HepG2 (cell line): Measurements from ENCODE around the gene RAPGEF2. TPM values are rescaled to one million over a fixed set of nuclear protein-coding genes. Genes with fewer than 3 reads are reported as not detected.

Experiments used
- ATAC-seq: fragments of 200-7000 bp; cut with Tn5 transposase; 3 replicates; pipeline ENCODE4 v1.9.1; 2020; ENCODE audit warnings: mild to moderate bottlenecking, moderate library complexity
- BruUV-seq: library from RNA; stranded (reverse); fragments of 400-500 nt; replicated peaks from 2 replicates; lab custom pipeline; 2021; lab: Mats Ljungman, UMichigan
- CTCF ChIA-PET: fragments of 300-600 bp; formaldehyde crosslinking; extraction: SDS; loops from one replicate; lab custom pipeline; 2021; ENCODE audit warnings: low total read pairs, inconsistent platforms, low intra/inter-chr PET ratio; lab: Yijun Ruan, JAX
- POLR2A ChIA-PET: fragments of 350-600 bp; sonication (Branson Sonifier 250); formaldehyde crosslinking; loops from one replicate; lab custom pipeline; 2020; ENCODE audit warnings: antibody characterized with exemption, inconsistent platforms; lab: Yijun Ruan, JAX
- DNase-seq: peaks from one replicate; pipeline ENCODE4 v3.0.0-alpha.2; 2015; ENCODE audit warnings: low spot score
- FAIRE-seq: peaks from 3 replicates; lab custom pipeline; 2011; peaks lifted over from hg19 to GRCh38; lab: Jason Lieb, UNC
- H2AFZ ChIP-seq: one replicate; pipeline ENCODE4 v1.6.1; 2011; ENCODE audit warnings: low read length, inconsistent platforms
- H3K27ac ChIP-seq: fragments of 300-600 bp; 3 replicates; pipeline ENCODE4 v1.8.0; 2011; ENCODE audit warnings: mixed run types, mild to moderate bottlenecking, mixed read lengths, low read length, inconsistent platforms; ENCODE audit not compliant: insufficient read depth; ENCODE audit errors: extremely low read length
- H3K27me3 ChIP-seq, 2 experiments: fragments of 200-600 bp in 1 of 2; 2 replicates in 1 of 2; 3 replicates in 1 of 2; pipeline versions ENCODE4 v1.6.0 to v1.8.0; 2011; ENCODE audit warnings: low read length in 2 of 2, mild to moderate bottlenecking in 2 of 2, moderate library complexity in 2 of 2, inconsistent platforms in 1 of 2; ENCODE audit not compliant: insufficient read depth in 2 of 2, control insufficient read depth in 1 of 2
- H3K36me3 ChIP-seq, 2 experiments: fragments of 200-600 bp in 1 of 2; replicated peaks in 1 of 2; 2 replicates in 1 of 2; 3 replicates in 1 of 2; pipeline versions ENCODE4 v1.5.1 to v1.8.0; 2011; ENCODE audit warnings: low read length in 2 of 2, inconsistent platforms in 1 of 2; ENCODE audit not compliant: insufficient read depth in 2 of 2, control insufficient read depth in 1 of 2
- H3K4me1 ChIP-seq: 2 replicates; pipeline ENCODE4 v1.5.1; 2012; ENCODE audit warnings: low read length, inconsistent platforms; ENCODE audit not compliant: insufficient read depth
- H3K4me2 ChIP-seq: 2 replicates; pipeline ENCODE4 v1.6.0; 2011; ENCODE audit warnings: low read depth, low read length, inconsistent platforms
- H3K4me3 ChIP-seq, 3 experiments: fragments of 200-600 bp in 1 of 3; sonication (generic), shearing (Covaris generic) in 1 of 3; replicated peaks in 1 of 3; 2 replicates each; pipeline ENCODE4 v1.5.1; 2011 to 2016; ENCODE audit warnings: low read length in 3 of 3, inconsistent platforms in 2 of 3, low read depth in 2 of 3, mild to moderate bottlenecking in 2 of 3, control low read depth in 1 of 3, mixed read lengths in 1 of 3; ENCODE audit not compliant: insufficient read depth in 1 of 3
- H3K79me2 ChIP-seq: one replicate; pipeline ENCODE4 v1.6.1; 2011; ENCODE audit warnings: low read length, inconsistent platforms; ENCODE audit not compliant: insufficient read depth
- H3K9ac ChIP-seq: 2 replicates; pipeline ENCODE4 v1.6.0; 2011; ENCODE audit warnings: mild to moderate bottlenecking, low read depth, low read length, inconsistent platforms; ENCODE audit not compliant: insufficient read depth
- H3K9me3 ChIP-seq: 2 replicates; pipeline ENCODE4 v1.5.1; 2012; ENCODE audit warnings: mild to moderate bottlenecking, low read length
- H4K20me1 ChIP-seq: 2 replicates; pipeline ENCODE4 v1.6.0; 2011; ENCODE audit warnings: inconsistent platforms, mild to moderate bottlenecking, low read length, moderate library complexity; ENCODE audit not compliant: insufficient read depth
- ATM ChIP-seq: fragments of 450-650 bp; IDR thresholded peaks from 2 replicates; pipeline ENCODE4 v1.7.1; 2017; ENCODE audit warnings: mild to moderate bottlenecking, borderline replicate concordance
- ESRRA ChIP-seq: sonication (generic); formaldehyde crosslinking; IDR thresholded peaks from 2 replicates; pipeline ENCODE4 v1.5.1; 2020; ENCODE audit warnings: mild to moderate bottlenecking, low read depth, missing genetic modification reagents
- HNF4A ChIP-seq: sonication (generic); formaldehyde crosslinking; IDR thresholded peaks from 2 replicates; pipeline ENCODE4 v1.4.0; 2020; ENCODE audit warnings: missing genetic modification reagents
- MLX ChIP-seq: IDR thresholded peaks from 2 replicates; pipeline ENCODE4 v1.6.1; 2016
- PHF5A ChIP-seq: IDR thresholded peaks from one replicate; pipeline ENCODE4 v1.6.1; 2018; ENCODE audit warnings: low read depth, missing genetic modification reagents; ENCODE audit not compliant: unreplicated experiment
- RORA ChIP-seq: sonication (generic); formaldehyde crosslinking; IDR thresholded peaks from 2 replicates; pipeline ENCODE4 v1.5.0; 2020; ENCODE audit warnings: mild to moderate bottlenecking, missing genetic modification reagents, moderate library complexity
- SUZ12 ChIP-seq: fragments of 150-350 bp; IDR thresholded peaks from 2 replicates; pipeline ENCODE4 v1.6.1; 2014; ENCODE audit warnings: low read depth, low read length
- ZNF205 ChIP-seq: IDR thresholded peaks from 2 replicates; pipeline ENCODE4 v1.6.1; 2018; ENCODE audit warnings: missing biosample characterization, missing genetic modification reagents
- ZNF343 ChIP-seq: sonication (generic); formaldehyde crosslinking; IDR thresholded peaks from 2 replicates; pipeline ENCODE4 v1.4.0; 2020; ENCODE audit warnings: mild to moderate bottlenecking, missing genetic modification reagents
- ZNF501 ChIP-seq: sonication (generic); formaldehyde crosslinking; IDR thresholded peaks from 2 replicates; pipeline ENCODE4 v1.5.1; 2020; ENCODE audit warnings: mild to moderate bottlenecking, moderate library complexity, missing genetic modification reagents
- WGBS: methylation state at CpG from one replicate; pipeline ENCODE4 v1.1.6; 2017; ENCODE audit warnings: low lambda C conversion rate; 5-methylcytosine and 5-hydroxymethylcytosine counted together
- in situ Hi-C: cut with HindIII; loops from 2 replicates; pipeline ENCODE4 v1.10.0; 2017; ENCODE audit warnings: low pct_unique_long_range_greater_than_20kb; ENCODE audit not compliant: extremely low pct_ligation_motif_present
- intact Hi-C: fragments of 100-400 bp; cut with micrococcal nuclease; formaldehyde crosslinking; loops from one replicate; pipeline ENCODE4 v1.10.0; 2022; ENCODE audit not compliant: unreplicated experiment
- polyA plus RNA-seq, 8 experiments: library from polyadenylated mRNA; depleted of rRNA in 3 of 8; stranded (reverse) in 7 of 8; unstranded in 1 of 8; fragments of >200 nt; fragmentation: Illumina TruSeq in 4 of 8; extraction: Trizol in 4 of 8; gene quantifications; 2 replicates each; pipeline versions ENCODE4 v1.2.1 to v1.2.3, GENCODE V29; 2011 to 2016; ENCODE audit warnings: low read depth in 4 of 8, missing spikeins in 1 of 8, mixed read lengths in 1 of 8; ENCODE audit not compliant: insufficient read depth in 1 of 8
- total RNA-seq, 5 experiments: library from RNA; depleted of rRNA; stranded (reverse); fragments of >200 nt; fragmentation: Illumina TruSeq; extraction: Trizol; gene quantifications; 2 replicates each; pipeline ENCODE4 v1.2.3, GENCODE V29; 2016; ENCODE audit warnings: low read depth in 1 of 5
- TF ChIP-seq, protein P1 (sequence below): sonication (generic); formaldehyde crosslinking; IDR thresholded peaks from 2 replicates; pipeline ENCODE4 v1.9.0; 2021; ENCODE audit warnings: missing genetic modification reagents, mild to moderate bottlenecking, borderline replicate concordance
- TF ChIP-seq, protein P2 (sequence below): sonication (generic); formaldehyde crosslinking; IDR thresholded peaks from 2 replicates; pipeline ENCODE4 v1.4.0; 2020; ENCODE audit warnings: missing genetic modification reagents, borderline replicate concordance

Gene RAPGEF2
- total and polyA plus RNA-seq, 2 of the 13 experiments (the other 11 are each of a cell fraction or from before 2014, with no cell fraction given), result 19.2 to 23.0 TPM

DNA sequence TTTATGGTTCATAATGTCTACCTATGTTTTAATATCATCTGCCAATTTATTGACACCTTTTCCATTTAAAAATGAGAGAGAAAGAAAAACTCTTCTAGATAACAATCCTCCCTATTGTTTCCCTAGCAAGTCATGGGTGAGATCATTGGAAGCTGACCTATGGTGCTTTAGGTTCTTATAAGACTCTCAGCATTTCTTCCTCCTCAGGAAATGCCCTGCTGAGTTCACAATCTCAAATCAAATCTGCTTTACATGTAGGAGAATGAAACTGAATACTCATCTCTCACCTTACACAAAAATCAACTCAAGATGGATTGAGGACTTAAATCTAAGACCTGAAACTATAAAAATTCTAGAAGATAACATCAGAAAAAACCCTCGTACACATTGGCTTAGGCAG is 267.4 kb downstream of the RAPGEF2 start:
- no peaks in the 10 kb centered on the region; a peak in 3 of 5 replicates for H3K27me3 ChIP-seq
- H3K9me3 ChIP-seq, result no peaks in the 10 kb centered on the region
- H3K36me3 ChIP-seq, result no peaks in the 10 kb centered on the region
- ATAC-seq (no peak), DNase-seq (no peak), FAIRE-seq (no peak)
- peaks cover 29% of the 10 kb centered on the region for H3K4me1 ChIP-seq
- H3K27ac ChIP-seq, result no peak overlapping the region
- intact Hi-C loops (no loop called here), in situ Hi-C loops (no loop called here)
- no peak overlapping the region for H2AFZ ChIP-seq
- no peak overlapping the region for H3K4me3 ChIP-seq
- ChIA-PET POLR2A (no interaction called here), CTCF (no interaction called here)
- no peak overlapping the region for H3K9ac ChIP-seq
- no peak for TF ChIP-seq ESRRA
- TF ChIP-seq, protein P1, sequence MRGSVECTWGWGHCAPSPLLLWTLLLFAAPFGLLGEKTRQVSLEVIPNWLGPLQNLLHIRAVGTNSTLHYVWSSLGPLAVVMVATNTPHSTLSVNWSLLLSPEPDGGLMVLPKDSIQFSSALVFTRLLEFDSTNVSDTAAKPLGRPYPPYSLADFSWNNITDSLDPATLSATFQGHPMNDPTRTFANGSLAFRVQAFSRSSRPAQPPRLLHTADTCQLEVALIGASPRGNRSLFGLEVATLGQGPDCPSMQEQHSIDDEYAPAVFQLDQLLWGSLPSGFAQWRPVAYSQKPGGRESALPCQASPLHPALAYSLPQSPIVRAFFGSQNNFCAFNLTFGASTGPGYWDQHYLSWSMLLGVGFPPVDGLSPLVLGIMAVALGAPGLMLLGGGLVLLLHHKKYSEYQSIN (CRISPR knock-in tag), result no peak
- TF ChIP-seq ZNF205, result no peak
- TF ChIP-seq ATM, result no peak
- TF ChIP-seq ZNF343 (CRISPR knock-in tag), result no peak
- TF ChIP-seq PHF5A (CRISPR knock-in tag), result no peak
- TF ChIP-seq HNF4A (CRISPR knock-in tag), result no peak
- no peak overlapping the region for H3K4me2 ChIP-seq
- no peaks in the 10 kb centered on the region for H3K79me2 ChIP-seq
- 13% methylated on average over 1 of the region's 1 CpG for WGBS
- no peaks in the 10 kb centered on the region for H4K20me1 ChIP-seq
- no TSS peak for BruUV-seq

GRCh38 chr4:159374749-159375530 is 272.1 kb downstream of the RAPGEF2 start:
- H3K4me2 ChIP-seq, result no peak overlapping the region
- no peaks in the 10 kb centered on the region for H4K20me1 ChIP-seq
- no peaks in the 10 kb centered on the region for H3K9me3 ChIP-seq
- ATAC-seq (no peak), DNase-seq (no peak), FAIRE-seq (no peak)
- CTCF ChIA-PET, result no interaction called here
- no peaks in the 10 kb centered on the region; a peak in 1 of 5 replicates for H3K27me3 ChIP-seq
- intact Hi-C loops, result no loop called here
- no peak overlapping the region for H3K27ac ChIP-seq
- no peaks in the 10 kb centered on the region for H3K4me1 ChIP-seq
- H3K79me2 ChIP-seq, result no peaks in the 10 kb centered on the region
- POLR2A ChIA-PET, result interaction anchor here (1.1 kb wide), 1 partner anchor 45 kb away, joined by 3 read pairs; no protein-coding TSS in a partner anchor
- no peaks in the 10 kb centered on the region for H3K36me3 ChIP-seq
- no peak overlapping the region for H3K4me3 ChIP-seq
- WGBS, result 17% methylated on average over 3 of the region's 3 CpGs
- no peak overlapping the region for H3K9ac ChIP-seq
- no TSS peak for BruUV-seq
- H2AFZ ChIP-seq, result no peak overlapping the region
- in situ Hi-C loops, result no loop called here
- no peak for TF ChIP-seq ZNF501 (CRISPR knock-in tag)
- TF ChIP-seq, protein P2, sequence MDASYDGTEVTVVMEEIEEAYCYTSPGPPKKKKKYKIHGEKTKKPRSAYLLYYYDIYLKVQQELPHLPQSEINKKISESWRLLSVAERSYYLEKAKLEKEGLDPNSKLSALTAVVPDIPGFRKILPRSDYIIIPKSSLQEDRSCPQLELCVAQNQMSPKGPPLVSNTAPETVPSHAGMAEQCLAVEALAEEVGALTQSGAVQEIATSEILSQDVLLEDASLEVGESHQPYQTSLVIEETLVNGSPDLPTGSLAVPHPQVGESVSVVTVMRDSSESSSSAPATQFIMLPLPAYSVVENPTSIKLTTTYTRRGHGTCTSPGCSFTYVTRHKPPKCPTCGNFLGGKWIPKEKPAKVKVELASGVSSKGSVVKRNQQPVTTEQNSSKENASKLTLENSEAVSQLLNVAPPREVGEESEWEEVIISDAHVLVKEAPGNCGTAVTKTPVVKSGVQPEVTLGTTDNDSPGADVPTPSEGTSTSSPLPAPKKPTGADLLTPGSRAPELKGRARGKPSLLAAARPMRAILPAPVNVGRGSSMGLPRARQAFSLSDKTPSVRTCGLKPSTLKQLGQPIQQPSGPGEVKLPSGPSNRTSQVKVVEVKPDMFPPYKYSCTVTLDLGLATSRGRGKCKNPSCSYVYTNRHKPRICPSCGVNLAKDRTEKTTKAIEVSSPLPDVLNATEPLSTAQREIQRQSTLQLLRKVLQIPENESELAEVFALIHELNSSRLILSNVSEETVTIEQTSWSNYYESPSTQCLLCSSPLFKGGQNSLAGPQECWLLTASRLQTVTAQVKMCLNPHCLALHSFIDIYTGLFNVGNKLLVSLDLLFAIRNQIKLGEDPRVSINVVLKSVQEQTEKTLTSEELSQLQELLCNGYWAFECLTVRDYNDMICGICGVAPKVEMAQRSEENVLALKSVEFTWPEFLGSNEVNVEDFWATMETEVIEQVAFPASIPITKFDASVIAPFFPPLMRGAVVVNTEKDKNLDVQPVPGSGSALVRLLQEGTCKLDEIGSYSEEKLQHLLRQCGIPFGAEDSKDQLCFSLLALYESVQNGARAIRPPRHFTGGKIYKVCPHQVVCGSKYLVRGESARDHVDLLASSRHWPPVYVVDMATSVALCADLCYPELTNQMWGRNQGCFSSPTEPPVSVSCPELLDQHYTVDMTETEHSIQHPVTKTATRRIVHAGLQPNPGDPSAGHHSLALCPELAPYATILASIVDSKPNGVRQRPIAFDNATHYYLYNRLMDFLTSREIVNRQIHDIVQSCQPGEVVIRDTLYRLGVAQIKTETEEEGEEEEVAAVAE (CRISPR knock-in tag), result no peak
- no peak for TF ChIP-seq RORA (CRISPR knock-in tag)
- TF ChIP-seq MLX, result no peak
- TF ChIP-seq SUZ12, result no peak
